Karpas-422 (cell line): ENCODE data around the gene CARM1. TPM values are rescaled to one million over a fixed set of nuclear protein-coding genes. Genes with fewer than 3 reads are reported as not detected.
A peak's percentile ranks its signal among the peaks of the same experiment; 100 is the strongest.

Experiments used
- DNase-seq: peaks from one replicate; pipeline ENCODE4 v3.0.0-alpha.2; 2015
- H2AFZ ChIP-seq: fragments of 200-600 bp; sonication (generic); 2 replicates; pipeline ENCODE4 v1.6.1; 2014; ENCODE audit warnings: antibody characterized with exemption, low read length, mixed read lengths
- H3K27ac ChIP-seq: fragments of 200-600 bp; sonication (generic); 2 replicates; pipeline ENCODE4 v1.5.1; 2014; ENCODE audit warnings: mild to moderate bottlenecking, low read length, moderate library complexity
- H3K27me3 ChIP-seq: fragments of 200-600 bp; sonication (generic); 2 replicates; pipeline ENCODE4 v1.6.1; 2014; ENCODE audit warnings: low read length, mixed read lengths
- H3K36me3 ChIP-seq: fragments of 200-600 bp; sonication (generic); 2 replicates; pipeline ENCODE4 v1.6.1; 2014; ENCODE audit warnings: low read length, mixed read lengths; ENCODE audit not compliant: insufficient read depth
- H3K4me1 ChIP-seq: fragments of 200-600 bp; sonication (generic); 2 replicates; pipeline ENCODE4 v1.6.1; 2014; ENCODE audit warnings: mild to moderate bottlenecking, low read length, mixed read lengths
- H3K4me2 ChIP-seq: fragments of 200-600 bp; sonication (generic); 2 replicates; pipeline ENCODE4 v1.6.1; 2014; ENCODE audit warnings: low read length, low read depth, mild to moderate bottlenecking; ENCODE audit not compliant: poor library complexity, severe bottlenecking
- H3K4me3 ChIP-seq: fragments of 200-600 bp; sonication (generic); 2 replicates; pipeline ENCODE4 v1.5.1; 2014; ENCODE audit warnings: mild to moderate bottlenecking, antibody characterized with exemption, low read length, mixed read lengths
- H3K79me2 ChIP-seq: fragments of 200-600 bp; sonication (generic); 2 replicates; pipeline ENCODE4 v1.6.1; 2014; ENCODE audit warnings: mild to moderate bottlenecking, low read length, mixed read lengths
- H3K9ac ChIP-seq: fragments of 200-600 bp; sonication (generic); 2 replicates; pipeline ENCODE4 v1.6.0; 2014; ENCODE audit warnings: low read length
- H3K9me2 ChIP-seq: fragments of 200-600 bp; sonication (generic), shearing (Covaris generic); replicated peaks from 2 replicates; pipeline ENCODE4 v1.6.0; 2014; ENCODE audit warnings: mild to moderate bottlenecking, low read length, moderate library complexity; ENCODE audit not compliant: insufficient read depth
- H3K9me3 ChIP-seq: fragments of 300-700, 200-600 bp; sonication (generic); 2 replicates; pipeline ENCODE4 v1.6.1; 2014; ENCODE audit warnings: low read length, mixed read lengths
- H4K20me1 ChIP-seq: fragments of 200-600 bp; sonication (generic); 2 replicates; pipeline ENCODE4 v1.6.1; 2014; ENCODE audit warnings: mild to moderate bottlenecking, antibody characterized with exemption, low read length, low read depth; ENCODE audit not compliant: insufficient read depth
- small RNA-seq: library from RNA; depleted of rRNA; stranded (forward); fragments of <200 nt; gene quantifications from one replicate; pipeline ENCODE3, GENCODE V24; 2014
- total RNA-seq: library from RNA; depleted of rRNA; stranded (reverse); fragments of >200 nt; shearing (Covaris generic); gene quantifications from 2 replicates; pipeline ENCODE4 v1.2.3, GENCODE V29; 2014; ENCODE audit warnings: low replicate concordance; rRNA removed

Gene CARM1
- total RNA-seq, 1 experiment from 2014 or later = 38.2 TPM

DNA sequence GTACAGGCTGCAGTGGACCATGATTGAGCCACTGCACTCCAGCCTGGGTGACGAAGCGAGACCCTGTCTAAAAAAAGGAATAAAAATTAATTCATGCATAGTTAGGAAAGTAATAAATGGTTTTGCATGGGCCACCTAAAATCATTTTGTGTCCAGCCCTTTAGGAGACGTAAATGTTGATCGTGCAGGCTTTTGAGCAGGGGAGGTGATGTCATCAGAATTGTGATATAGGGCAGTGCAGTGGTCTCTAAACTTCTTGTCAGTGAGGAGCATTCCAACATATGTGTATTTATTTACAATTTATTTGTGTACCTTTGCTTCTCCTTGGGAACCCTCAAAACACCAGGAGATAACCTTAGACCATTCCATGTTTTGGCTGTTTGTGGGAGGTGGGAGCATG is 92.5 kb downstream of the CARM1 start:
- no peak for DNase-seq
- Histone ChIP-seq H3K9me2 (no peaks in the 10 kb centered on the region), H2AFZ (no peak overlapping the region), H3K79me2 (peaks cover 75% of the 10 kb centered on the region), H3K27me3 (no peaks in the 10 kb centered on the region), H3K27ac (peak overlapping the region; percentile 40), H3K36me3 (0 out of 2 replicates have a peak, but pooled peaks cover 4% of the 10 kb centered on the region), H3K4me2 (peak overlapping the region; percentile 90), H4K20me1 (peaks cover 19% of the 10 kb centered on the region), H3K9ac (peak overlapping the region; percentile 24; the same call in 1 of the 2 replicates), H3K9me3 (no peaks in the 10 kb centered on the region), H3K4me3 (peak overlapping the region; percentile 89; the same call in 1 of the 2 replicates), H3K4me1 (peaks cover 66% of the 10 kb centered on the region)

DNA sequence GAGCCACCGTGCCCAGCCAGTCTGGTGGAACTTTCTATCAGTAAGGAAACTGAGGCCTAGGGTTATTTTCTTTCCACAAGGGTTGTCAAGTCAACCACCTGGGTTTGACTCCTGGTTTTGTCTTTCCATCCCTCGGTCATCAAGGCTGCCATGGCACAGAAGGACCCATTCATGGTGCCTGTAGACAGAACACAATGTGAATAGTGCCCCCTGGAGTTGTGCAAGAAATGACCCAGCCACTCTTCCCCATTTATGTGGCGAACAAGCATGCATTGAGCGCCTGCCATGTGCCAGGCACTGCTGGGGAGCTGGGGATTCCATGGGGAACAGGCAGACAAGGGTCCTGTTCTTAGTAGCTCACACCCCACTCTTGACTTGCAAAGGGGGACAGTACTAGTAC is 93.5 kb downstream of the CARM1 start:
- Histone ChIP-seq H3K9me3 (no peaks in the 10 kb centered on the region), H3K9me2 (no peaks in the 10 kb centered on the region), H4K20me1 (peaks cover 25% of the 10 kb centered on the region), H3K9ac (no peak overlapping the region), H3K4me2 (no peak overlapping the region), H3K4me3 (no peak overlapping the region), H2AFZ (no peak overlapping the region), H3K36me3 (0 out of 2 replicates have a peak, but pooled peaks cover 4% of the 10 kb centered on the region), H3K79me2 (peaks cover 85% of the 10 kb centered on the region), H3K27ac (no peak overlapping the region), H3K4me1 (peaks cover 65% of the 10 kb centered on the region), H3K27me3 (no peaks in the 10 kb centered on the region)
- DNase-seq = no peak

DNA sequence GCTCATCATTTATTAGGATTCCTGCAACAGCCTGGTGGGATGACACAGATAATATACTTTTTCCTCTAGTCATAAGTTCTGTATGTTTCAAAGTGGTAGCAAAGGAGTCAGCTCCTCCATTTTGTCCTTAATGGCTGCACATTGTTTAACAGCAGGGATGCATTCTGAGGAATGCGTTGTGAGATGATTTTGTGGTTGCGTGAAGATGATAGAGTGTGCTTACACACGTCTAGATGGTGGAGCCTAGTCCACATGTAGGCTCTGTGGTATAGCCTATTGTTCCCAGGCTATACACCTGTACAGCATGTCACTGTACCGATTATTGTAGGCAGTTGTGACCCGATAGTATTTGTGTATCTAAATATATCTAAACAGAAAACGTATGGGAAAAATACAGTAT is 94.0 kb downstream of the CARM1 start:
- Histone ChIP-seq H4K20me1 (peaks cover 26% of the 10 kb centered on the region), H3K4me2 (no peak overlapping the region), H3K9ac (no peak overlapping the region), H3K4me3 (no peak overlapping the region), H2AFZ (no peak overlapping the region), H3K9me2 (no peaks in the 10 kb centered on the region), H3K27ac (no peak overlapping the region), H3K27me3 (no peaks in the 10 kb centered on the region), H3K4me1 (peaks cover 61% of the 10 kb centered on the region), H3K36me3 (0 out of 2 replicates have a peak, but pooled peaks cover 4% of the 10 kb centered on the region), H3K9me3 (no peaks in the 10 kb centered on the region), H3K79me2 (peaks cover 90% of the 10 kb centered on the region)
- no peak for DNase-seq

DNA sequence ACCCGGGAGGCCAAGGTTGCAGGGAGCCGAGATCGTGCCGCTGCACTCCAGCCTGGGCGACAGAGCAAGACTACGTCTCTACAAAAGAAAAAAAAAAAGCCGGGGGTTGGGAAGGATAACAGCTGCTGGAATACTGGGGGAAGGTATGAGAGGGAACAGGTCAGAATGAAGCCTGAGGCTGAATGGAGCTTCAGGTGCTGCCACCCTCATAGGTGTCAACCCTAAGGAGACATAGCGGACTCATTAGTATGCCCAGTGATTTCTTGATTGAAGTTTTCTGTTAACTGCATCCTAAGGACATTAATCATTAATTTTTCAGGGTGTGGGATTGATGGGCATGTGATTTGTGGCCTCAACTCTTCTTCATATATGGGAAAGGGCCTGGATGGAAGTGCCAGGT is 95.5 kb downstream of the CARM1 start:
- Histone ChIP-seq H3K9me3 (no peaks in the 10 kb centered on the region), H3K4me2 (no peak overlapping the region), H3K4me1 (peaks cover 61% of the 10 kb centered on the region), H3K36me3 (0 out of 2 replicates have a peak, but pooled peaks cover 4% of the 10 kb centered on the region), H3K9ac (no peak overlapping the region), H4K20me1 (peaks cover 26% of the 10 kb centered on the region), H3K27me3 (no peaks in the 10 kb centered on the region), H3K27ac (0 out of 2 replicates have a peak overlapping the region, but pooled peaks have one; percentile 31), H2AFZ (no peak overlapping the region), H3K79me2 (peaks cover 98% of the 10 kb centered on the region), H3K9me2 (no peaks in the 10 kb centered on the region), H3K4me3 (no peak overlapping the region)
- DNase-seq = no peak

DNA sequence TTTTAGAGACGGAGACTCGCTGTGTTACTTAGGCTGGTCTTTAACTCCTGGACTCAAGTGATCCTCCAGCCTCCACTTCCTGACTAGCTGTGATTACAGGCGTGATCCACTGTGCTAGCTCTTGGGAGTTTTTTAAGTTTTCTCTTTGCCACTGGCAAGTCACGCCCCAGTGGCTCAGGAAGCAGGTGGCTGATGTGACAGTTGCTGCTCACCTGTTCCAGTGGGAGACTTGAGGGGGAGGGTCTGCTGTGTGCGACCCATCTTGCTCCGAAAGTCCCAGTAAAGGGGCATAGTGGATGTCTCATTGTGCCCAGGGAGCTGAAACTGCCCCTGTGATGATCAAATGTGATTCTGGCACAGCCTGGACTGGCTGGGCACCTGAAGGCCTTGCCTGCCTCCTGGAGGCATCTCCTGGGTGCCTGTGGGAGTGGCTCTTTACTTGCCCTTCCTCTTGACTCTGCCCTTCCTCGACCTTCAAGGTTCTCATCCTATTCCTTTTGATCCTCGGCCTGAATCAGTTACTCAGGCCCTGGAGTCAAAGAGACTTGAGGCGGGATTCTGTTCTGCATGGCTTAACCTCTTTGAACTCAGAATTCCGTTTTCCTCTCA is 97.3 kb downstream of the CARM1 start:
- Histone ChIP-seq H3K4me1 (peaks cover 53% of the 10 kb centered on the region), H3K27ac (peak overlapping the region; percentile 78), H3K79me2 (peaks cover 96% of the 10 kb centered on the region), H2AFZ (no peak overlapping the region), H3K9me2 (no peaks in the 10 kb centered on the region), H3K36me3 (0 out of 2 replicates have a peak, but pooled peaks cover 4% of the 10 kb centered on the region), H3K4me2 (peak overlapping the region; percentile 52), H3K9ac (peak overlapping the region; percentile 36), H3K4me3 (no peak overlapping the region), H3K27me3 (no peaks in the 10 kb centered on the region), H3K9me3 (no peaks in the 10 kb centered on the region), H4K20me1 (peaks cover 21% of the 10 kb centered on the region)
- DNase-seq = peak; percentile 51

DNA sequence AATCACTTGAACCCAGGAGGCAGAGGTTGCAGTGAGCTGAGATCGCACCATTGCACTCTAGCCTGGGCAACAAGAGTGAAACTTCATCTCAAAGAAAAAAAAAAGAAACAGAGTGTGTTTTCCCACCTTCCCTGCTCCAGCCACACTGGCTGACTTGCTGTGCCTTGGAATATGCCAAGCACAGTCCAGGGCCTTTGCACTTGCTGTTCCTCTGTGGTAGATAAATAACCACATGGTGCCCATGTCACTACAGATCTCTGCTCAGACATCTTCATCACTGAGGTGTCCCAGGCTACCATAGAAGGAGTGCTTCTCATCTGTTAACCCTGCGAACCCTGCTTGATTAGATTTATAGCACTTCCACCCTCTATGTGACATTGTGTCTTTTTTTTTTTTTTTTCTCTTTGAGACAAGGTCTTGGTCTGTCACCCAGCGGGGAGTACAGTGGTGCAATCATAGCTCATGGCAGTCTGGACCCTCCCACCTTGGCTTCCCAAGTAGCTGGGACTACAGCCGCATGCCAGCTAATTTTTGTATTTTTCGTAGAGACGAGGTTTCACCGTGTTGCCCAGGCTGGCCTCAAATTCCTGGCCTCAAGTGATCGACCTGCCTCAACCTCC is 99.9 kb downstream of the CARM1 start:
- Histone ChIP-seq H3K4me1 (peaks cover 41% of the 10 kb centered on the region), H3K36me3 (no peaks in the 10 kb centered on the region), H3K4me2 (no peak overlapping the region)

More for the DNA sequence above, 99.9 kb downstream of the CARM1 start:
- Histone ChIP-seq H3K27ac (no peak overlapping the region), H3K4me3 (no peak overlapping the region), H3K27me3 (no peaks in the 10 kb centered on the region), H3K9me3 (no peaks in the 10 kb centered on the region), H4K20me1 (peaks cover 29% of the 10 kb centered on the region), H2AFZ (no peak overlapping the region), H3K9me2 (no peaks in the 10 kb centered on the region), H3K9ac (no peak overlapping the region), H3K79me2 (peaks cover 95% of the 10 kb centered on the region)
- DNase-seq = no peak

Small RNA genes lying within 50 kb of the gene (small RNA-seq; reads per million reads assigned to genes)
- gene MIR6793 = not detected

Other genes with a start within 250 kb of the CARM1 start
- 38.2 and 48.0 TPM in 2 replicates for gene SLC44A2, start 246.0 kb upstream of the CARM1 start, total RNA-seq
- gene ILF3, start 217.2 kb upstream of the CARM1 start, total RNA-seq = 113 and 194 TPM in 2 replicates
- gene QTRT1, start 170.1 kb upstream of the CARM1 start, total RNA-seq = 28.2 and 44.4 TPM in 2 replicates
- gene DNM2, start 153.5 kb upstream of the CARM1 start, total RNA-seq = 91.1 and 93.7 TPM in 2 replicates
- gene TMED1, start 35.3 kb upstream of the CARM1 start, total RNA-seq = 10.2 and 24.4 TPM in 2 replicates
- gene C19orf38, start 23.1 kb upstream of the CARM1 start, total RNA-seq = 6.1 and 12.9 TPM in 2 replicates
- 26.8 and 45.6 TPM in 2 replicates for gene YIPF2, start 57.1 kb downstream of the CARM1 start, total RNA-seq
- 16.5 and 28.1 TPM in 2 replicates for gene TIMM29, start 57.3 kb downstream of the CARM1 start, total RNA-seq
- gene SMARCA4, start 89.5 kb downstream of the CARM1 start, total RNA-seq = 103 and 118 TPM in 2 replicates
- 49.8 and 99.9 TPM in 2 replicates for gene LDLR, start 217.9 kb downstream of the CARM1 start, total RNA-seq